ENCODE results near the gene ABCF2. TPM values are rescaled to one million over a fixed set of nuclear protein-coding genes. Genes with fewer than 3 reads are reported as not detected.
A peak's percentile ranks its signal among the peaks of the same experiment; 100 is the strongest.

Gene ABCF2
- total RNA-seq, 4 donors from 2014 or later, result 30.5 to 43.1 (median 36.5) TPM

DNA sequence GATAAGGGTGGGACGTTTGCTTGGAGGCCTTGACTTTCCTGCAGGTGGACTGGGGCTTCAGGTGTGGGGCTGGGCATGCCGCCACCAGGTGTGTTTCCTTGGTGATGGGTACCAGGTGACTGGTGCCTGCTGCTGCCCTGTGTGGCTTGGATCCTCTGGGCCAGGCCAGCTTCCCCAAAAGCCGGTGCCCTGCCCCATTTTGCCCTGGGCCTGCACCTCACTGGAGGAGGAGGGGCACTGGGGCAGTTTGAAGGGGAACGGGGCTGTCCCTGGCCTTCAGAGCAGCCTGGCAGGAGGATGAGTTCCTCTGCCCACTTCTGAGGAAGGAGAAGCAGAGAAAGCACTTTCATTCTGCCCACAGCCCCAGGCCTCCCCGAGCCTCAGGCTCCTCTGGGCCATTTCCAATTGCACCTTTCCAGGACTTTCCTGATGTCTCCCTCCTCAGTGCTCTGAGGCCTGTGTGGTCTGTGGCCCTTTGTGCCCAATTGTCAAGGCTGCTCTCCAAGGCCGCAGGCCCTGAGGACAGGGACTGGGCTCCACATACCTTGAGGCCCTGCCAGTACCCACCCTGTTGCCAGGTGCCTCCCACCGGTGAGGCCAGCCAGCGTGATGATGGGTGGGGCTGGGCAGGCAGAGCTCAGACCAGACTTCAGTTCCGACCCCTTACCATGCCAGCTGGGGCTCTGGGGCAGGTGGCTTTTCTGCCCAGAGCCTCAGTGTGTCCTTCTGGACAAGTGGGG lies 46.8 kb upstream of the ABCF2 start:
- WGBS, 2 donors (ENCODE audit: low coverage in 1 of 2), result 60% methylated on average over 1 of the region's 9 CpGs; no CpG with 5 or more reads in 1 of the 2 donors
- Histone ChIP-seq H3K9me3 (no peaks in the 10 kb centered on the region), H3K36me3 (peaks cover 0 to 10% of the 10 kb centered on the region in 2 donors), H3K4me3 (no peak overlapping the region), H3K27me3 (no peaks in the 10 kb centered on the region), H3K27ac (no peak overlapping the region), H3K4me1 (peaks cover 0 to 35% (median 8%) of the 10 kb centered on the region in 3 donors)
- no peak for TF ChIP-seq POLR2AphosphoS5 (IDR thresholded peaks at IDR 0.05)
- TF ChIP-seq POLR2A (IDR thresholded peaks at IDR 0.05), result no peak
- TF ChIP-seq, protein P1, sequence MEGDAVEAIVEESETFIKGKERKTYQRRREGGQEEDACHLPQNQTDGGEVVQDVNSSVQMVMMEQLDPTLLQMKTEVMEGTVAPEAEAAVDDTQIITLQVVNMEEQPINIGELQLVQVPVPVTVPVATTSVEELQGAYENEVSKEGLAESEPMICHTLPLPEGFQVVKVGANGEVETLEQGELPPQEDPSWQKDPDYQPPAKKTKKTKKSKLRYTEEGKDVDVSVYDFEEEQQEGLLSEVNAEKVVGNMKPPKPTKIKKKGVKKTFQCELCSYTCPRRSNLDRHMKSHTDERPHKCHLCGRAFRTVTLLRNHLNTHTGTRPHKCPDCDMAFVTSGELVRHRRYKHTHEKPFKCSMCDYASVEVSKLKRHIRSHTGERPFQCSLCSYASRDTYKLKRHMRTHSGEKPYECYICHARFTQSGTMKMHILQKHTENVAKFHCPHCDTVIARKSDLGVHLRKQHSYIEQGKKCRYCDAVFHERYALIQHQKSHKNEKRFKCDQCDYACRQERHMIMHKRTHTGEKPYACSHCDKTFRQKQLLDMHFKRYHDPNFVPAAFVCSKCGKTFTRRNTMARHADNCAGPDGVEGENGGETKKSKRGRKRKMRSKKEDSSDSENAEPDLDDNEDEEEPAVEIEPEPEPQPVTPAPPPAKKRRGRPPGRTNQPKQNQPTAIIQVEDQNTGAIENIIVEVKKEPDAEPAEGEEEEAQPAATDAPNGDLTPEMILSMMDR (IDR thresholded peaks at IDR 0.05), result no peak
- no peak for TF ChIP-seq EP300 (IDR thresholded peaks at IDR 0.05)
- ATAC-seq, result no peak

DNA sequence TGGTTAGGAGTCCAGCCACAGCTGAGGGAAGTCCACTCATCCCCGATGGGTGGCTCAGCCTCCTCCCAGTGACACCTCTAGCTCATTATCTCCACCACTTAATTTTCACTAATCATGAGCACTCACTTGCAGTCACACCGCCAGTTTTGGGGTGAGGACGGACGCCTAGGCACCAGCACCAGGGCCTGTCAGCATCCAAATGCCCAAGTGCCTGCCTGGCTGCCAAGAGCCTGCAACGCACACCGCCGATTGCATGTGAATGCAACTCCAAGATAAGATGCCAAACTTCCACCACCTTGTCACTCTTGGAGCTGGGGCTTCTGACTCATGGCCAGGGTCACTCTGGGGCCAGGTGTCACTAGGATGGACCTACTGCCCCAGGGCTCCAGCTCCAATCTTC lies 45.9 kb upstream of the ABCF2 start:
- Histone ChIP-seq H3K36me3 (peaks cover 0 to 17% of the 10 kb centered on the region in 2 donors), H3K9me3 (no peaks in the 10 kb centered on the region), H3K27me3 (no peaks in the 10 kb centered on the region), H3K4me1 (peaks cover 0 to 35% (median 8%) of the 10 kb centered on the region in 3 donors), H3K4me3 (no peak overlapping the region), H3K27ac (peak overlapping the region in 1 of 4 donors; percentile 17)
- ATAC-seq, result no peak
- WGBS, 2 donors (ENCODE audit: low coverage in 1 of 2), result 80% methylated on average over 1 of the region's 7 CpGs; no CpG with 5 or more reads in 1 of the 2 donors
- TF ChIP-seq POLR2A (IDR thresholded peaks at IDR 0.05) (no peak), POLR2AphosphoS5 (IDR thresholded peaks at IDR 0.05) (no peak), EP300 (IDR thresholded peaks at IDR 0.05) (no peak)
- TF ChIP-seq, protein P1 (IDR thresholded peaks at IDR 0.05), result no peak

DNA sequence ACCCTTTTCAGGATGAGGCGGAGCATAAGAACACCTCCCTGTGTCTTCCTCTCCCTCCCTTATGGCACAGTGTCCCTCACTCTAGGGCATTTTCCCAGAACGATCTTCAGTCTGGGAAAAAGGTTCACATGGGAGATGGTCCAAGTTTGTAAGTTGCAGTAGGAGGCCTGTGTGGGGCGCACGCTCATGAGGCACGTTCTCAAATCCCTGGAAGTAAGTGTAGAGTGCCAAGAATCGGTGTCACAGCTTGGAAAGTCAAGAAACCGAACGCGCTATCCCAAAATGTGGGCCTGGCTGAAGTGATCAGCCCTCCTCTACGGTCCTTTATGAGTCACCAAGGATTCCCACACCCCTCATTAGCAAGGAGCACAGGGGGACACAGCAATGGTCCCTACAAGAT lies 45.4 kb upstream of the ABCF2 start:
- Histone ChIP-seq H3K4me3 (no peak overlapping the region), H3K27ac (peak overlapping the region in 1 of 4 donors; percentile 17), H3K9me3 (no peaks in the 10 kb centered on the region), H3K36me3 (peaks cover 0 to 17% of the 10 kb centered on the region in 2 donors), H3K27me3 (no peaks in the 10 kb centered on the region), H3K4me1 (peaks cover 0 to 30% (median 8%) of the 10 kb centered on the region in 3 donors)
- no peak for TF ChIP-seq POLR2A (IDR thresholded peaks at IDR 0.05)
- TF ChIP-seq, protein P1 (IDR thresholded peaks at IDR 0.05), result no peak
- TF ChIP-seq POLR2AphosphoS5 (IDR thresholded peaks at IDR 0.05), result no peak
- TF ChIP-seq EP300 (IDR thresholded peaks at IDR 0.05), result no peak
- WGBS, 2 donors (ENCODE audit: low coverage in 1 of 2), result 68 to 80% methylated on average over 1 to 2 of the region's 10 CpGs
- no peak for ATAC-seq

DNA sequence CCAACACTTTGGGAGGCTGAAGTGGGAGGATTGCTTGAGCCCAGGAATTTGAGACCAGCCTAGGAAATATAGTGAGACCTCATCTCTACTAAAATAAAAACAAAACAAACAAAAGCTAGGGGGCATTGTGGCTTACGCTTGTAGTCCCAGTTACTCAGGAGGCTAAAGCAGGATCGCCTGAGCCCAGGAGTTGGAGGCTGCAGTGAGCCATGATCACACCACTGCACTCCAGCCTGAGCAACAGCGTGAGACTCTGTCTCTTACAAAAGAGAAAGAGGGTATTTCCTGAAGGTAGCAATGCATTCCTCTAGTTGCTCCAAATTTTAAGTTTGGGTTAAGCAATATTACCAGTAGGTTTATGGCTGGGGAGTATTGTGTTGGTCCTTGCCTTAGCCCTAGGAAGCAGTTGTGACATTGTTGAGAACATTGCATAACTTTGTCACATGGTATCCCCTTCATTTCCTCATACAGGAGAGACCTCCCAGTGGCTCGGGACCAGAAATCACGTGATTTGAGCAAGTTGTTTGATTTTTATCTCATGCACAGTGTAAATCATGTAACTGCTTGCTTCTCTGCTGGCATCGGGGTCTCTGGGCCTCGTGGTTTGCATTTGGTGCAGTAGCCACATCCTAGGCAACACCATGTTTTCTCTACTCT lies 44.8 kb upstream of the ABCF2 start:
- 55 to 90% methylated on average over 2 to 7 of the region's 7 CpGs for WGBS, 2 donors (ENCODE audit: low coverage in 1 of 2)
- peak; percentile 85 for ATAC-seq
- TF ChIP-seq, protein P1 (IDR thresholded peaks at IDR 0.05), result no peak
- TF ChIP-seq POLR2AphosphoS5 (IDR thresholded peaks at IDR 0.05) (peak; percentile 53), EP300 (IDR thresholded peaks at IDR 0.05) (no peak), POLR2A (IDR thresholded peaks at IDR 0.05) (no peak)
- Histone ChIP-seq H3K27me3 (no peaks in the 10 kb centered on the region), H3K9me3 (no peaks in the 10 kb centered on the region), H3K27ac (peak overlapping the region in 2 of 4 donors; percentile 35 to 40), H3K36me3 (peaks cover 0 to 17% of the 10 kb centered on the region in 2 donors), H3K4me1 (peaks cover 0 to 26% (median 8%) of the 10 kb centered on the region in 3 donors), H3K4me3 (no peak overlapping the region)

All from gastroesophageal sphincter (tissue), 4 donors.